Adrenal gland (tissue), 5 donors: ENCODE data around the gene DHRS2.

Experiments
- CTCF ChIP-seq, 6 experiments: fragments of 450-650 bp in 4 of 6; fragments of 200-600 bp in 2 of 6; sonication (generic) in 1 of 6; IDR thresholded peaks; 1 replicate in 5 of 6; 2 replicates in 1 of 6; pipeline versions ENCODE4 v1.5.1 to v1.8.0; 2016 to 2021; ENCODE audit warnings: antibody characterized with exemption in 6 of 6, mild to moderate bottlenecking in 2 of 6, moderate library complexity in 1 of 6
- POLR2A ChIP-seq, 2 donors: fragments of 450-650 bp; IDR thresholded peaks; one replicate each; pipeline ENCODE4 v1.6.1; 2017; ENCODE audit warnings: antibody characterized with exemption in 2 of 2, mild to moderate bottlenecking in 2 of 2, moderate library complexity in 1 of 2
- donor health status: DM: no; HTN: no; CAD: no.

- TF ChIP-seq CTCF (IDR thresholded peaks at IDR 0.05) (no peak), POLR2A (IDR thresholded peaks at IDR 0.05) (no peak)
Measured at GRCh38 chr14:23610815-23611289, 25.3 kb upstream of the DHRS2 start.
